Stomach (tissue), 9 donors: ENCODE results near the gene SEMA5B. TPM values are rescaled to one million over a fixed set of nuclear protein-coding genes. Genes with fewer than 3 reads are reported as not detected.

Experiments
- DNase-seq, 2 donors: peaks; one replicate each; pipeline versions ENCODE4 v3.0.0 to v3.0.0-alpha.2; 2013 to 2019
- H3K27ac ChIP-seq, 5 donors: fragments of 200-600 bp in 4 of 5; sonication (generic) in 4 of 5; one replicate each; pipeline ENCODE4 v1.5.1; 2013 to 2019; ENCODE audit warnings: mild to moderate bottlenecking in 1 of 5, moderate library complexity in 1 of 5
- H3K27me3 ChIP-seq, 3 donors: fragments of 200-600 bp; sonication (generic); one replicate each; pipeline ENCODE4 v1.5.1; 2017 to 2019; ENCODE audit warnings: mixed run types in 1 of 3
- H3K36me3 ChIP-seq, 4 donors: fragments of 200-600 bp; sonication (generic); 1 replicate in 3 of 4; 2 replicates in 1 of 4; pipeline ENCODE4 v1.5.1; 2016 to 2019
- H3K4me1 ChIP-seq, 4 donors: fragments of 200-600 bp; sonication (generic); one replicate each; pipeline ENCODE4 v1.5.1; 2016 to 2019
- H3K4me3 ChIP-seq, 4 donors: fragments of 200-600 bp; sonication (generic) in 3 of 4; one replicate each; pipeline ENCODE4 v1.5.1; 2016 to 2019; ENCODE audit warnings: mild to moderate bottlenecking in 1 of 4
- H3K9me3 ChIP-seq, 4 donors: fragments of 200-600 bp; sonication (generic); one replicate each; pipeline ENCODE4 v1.5.1; 2016 to 2019
- CTCF ChIP-seq, 7 experiments: fragments of 450-650 bp in 4 of 7; fragments of 200-600 bp in 3 of 7; sonication (generic) in 3 of 7; IDR thresholded peaks; one replicate each; pipeline ENCODE4 v1.5.1; 2016 to 2019; ENCODE audit warnings: antibody characterized with exemption in 7 of 7, control low read depth in 2 of 7, mild to moderate bottlenecking in 1 of 7
- EP300 ChIP-seq: sonication (generic); formaldehyde crosslinking; IDR thresholded peaks from one replicate; pipeline ENCODE4 v1.6.1; 2017; ENCODE audit warnings: antibody characterized with exemption
- POLR2A ChIP-seq, 4 donors: fragments of 450-650 bp; IDR thresholded peaks; one replicate each; pipeline ENCODE4 v1.6.1; 2016; ENCODE audit warnings: antibody characterized with exemption in 4 of 4, control low read depth in 2 of 4, mild to moderate bottlenecking in 1 of 4, moderate library complexity in 1 of 4
- POLR2AphosphoS5 ChIP-seq, 3 donors: sonication (generic); formaldehyde crosslinking; IDR thresholded peaks; one replicate each; pipeline ENCODE4 v1.6.1; 2016; ENCODE audit warnings: antibody characterized with exemption in 3 of 3
- WGBS, 5 donors: extraction: QIAGEN DNeasy Blood & Tissue Kit in 3 of 5; methylation state at CpG; one replicate each; pipeline versions ENCODE4 v1.1.5 to v1.1.7; 2013 to 2018; 5-methylcytosine and 5-hydroxymethylcytosine counted together
- intact Hi-C: fragments of 100-400 bp; cut with DNase I; formaldehyde crosslinking; loops from one replicate; pipeline ENCODE4 v1.15.1; 2023; ENCODE audit warnings: low total_unique reads
- polyA plus RNA-seq, 3 donors: library from polyadenylated mRNA; stranded (reverse); fragments of 200-250 nt; gene quantifications; one replicate each; pipeline ENCODE4 v1.2.3, GENCODE V29; 2013
- total RNA-seq, 5 donors: library from RNA; depleted of rRNA; stranded (reverse); fragments of >200 nt; gene quantifications; one replicate each; pipeline versions ENCODE4 v1.1.0 to v1.2.3, GENCODE V29; 2014 to 2016
- donor health status: healthy with polysubstance abuse.
- donor health status: Bipolar disorder and iron deficiency.
- donor health status: healthy.

Gene SEMA5B
- total and polyA plus RNA-seq, 8 donors, result 0.15 to 27.2 (median 1.0) TPM; not detected in 2

GRCh38 chr3:123019161-123019560 lies 8.4 kb downstream of the SEMA5B start:
- Histone ChIP-seq H3K4me1 (no peaks in the 10 kb centered on the region), H3K36me3 (no peaks in the 10 kb centered on the region), H3K27me3 (peaks cover 0 to 28% (median 0%) of the 10 kb centered on the region in 3 donors), H3K9me3 (no peaks in the 10 kb centered on the region), H3K4me3 (no peak overlapping the region), H3K27ac (no peak overlapping the region)
- intact Hi-C loops, result no loop called here
- 73 to 88% (median 82%) methylated on average over 3 of the region's 3 CpGs for WGBS, 5 donors
- no peak for TF ChIP-seq EP300
- TF ChIP-seq POLR2AphosphoS5 (IDR thresholded peaks at IDR 0.05), result no peak
- TF ChIP-seq POLR2A (IDR thresholded peaks at IDR 0.05), result no peak
- TF ChIP-seq CTCF (IDR thresholded peaks at IDR 0.05), result no peak
- DNase-seq, result no peak

GRCh38 chr3:123018683-123019082 lies 8.9 kb downstream of the SEMA5B start:
- DNase-seq, result no peak
- 42 to 66% (median 61%) methylated on average over 1 of the region's 1 CpG for WGBS, 5 donors
- no peaks in the 10 kb centered on the region for H3K9me3 ChIP-seq
- H3K4me3 ChIP-seq, result no peak overlapping the region
- H3K27ac ChIP-seq, result no peak overlapping the region
- H3K27me3 ChIP-seq, result peaks cover 0 to 23% (median 0%) of the 10 kb centered on the region in 3 donors
- intact Hi-C loops, result no loop called here
- H3K4me1 ChIP-seq, result no peaks in the 10 kb centered on the region
- TF ChIP-seq POLR2A (IDR thresholded peaks at IDR 0.05), result no peak
- no peak for TF ChIP-seq EP300
- no peak for TF ChIP-seq CTCF (IDR thresholded peaks at IDR 0.05)
- no peak for TF ChIP-seq POLR2AphosphoS5 (IDR thresholded peaks at IDR 0.05)
- no peaks in the 10 kb centered on the region for H3K36me3 ChIP-seq

GRCh38 chr3:123015596-123015995 lies 12.0 kb downstream of the SEMA5B start:
- TF ChIP-seq EP300 (no peak), POLR2AphosphoS5 (IDR thresholded peaks at IDR 0.05) (no peak)
- H3K4me3 ChIP-seq, result no peak overlapping the region
- WGBS, 5 donors, result 72 to 93% (median 84%) methylated on average over 4 of the region's 4 CpGs
- intact Hi-C loops, result no loop called here
- DNase-seq, result no peak
- H3K4me1 ChIP-seq, result no peaks in the 10 kb centered on the region
- no peaks in the 10 kb centered on the region for H3K36me3 ChIP-seq
- H3K9me3 ChIP-seq, result no peaks in the 10 kb centered on the region
- no peak overlapping the region for H3K27ac ChIP-seq
- H3K27me3 ChIP-seq, result peaks cover 0 to 6% (median 0%) of the 10 kb centered on the region in 3 donors

GRCh38 chr3:123013876-123014275 lies 13.7 kb downstream of the SEMA5B start:
- Histone ChIP-seq H3K9me3 (no peaks in the 10 kb centered on the region), H3K27me3 (peaks cover 0 to 10% (median 0%) of the 10 kb centered on the region in 3 donors), H3K4me3 (no peak overlapping the region), H3K4me1 (no peaks in the 10 kb centered on the region), H3K36me3 (no peaks in the 10 kb centered on the region), H3K27ac (no peak overlapping the region)
- intact Hi-C loops, result no loop called here
- no peak for DNase-seq
- TF ChIP-seq CTCF (IDR thresholded peaks at IDR 0.05), result no peak
- TF ChIP-seq EP300, result no peak
- no peak for TF ChIP-seq POLR2AphosphoS5 (IDR thresholded peaks at IDR 0.05)
- no peak for TF ChIP-seq POLR2A (IDR thresholded peaks at IDR 0.05)
- 64 to 72% (median 68%) methylated on average over 6 of the region's 6 CpGs for WGBS, 5 donors

- 85 to 100% (median 95%) methylated on average over 1 of the region's 1 CpG for WGBS, 5 donors
- Histone ChIP-seq H3K4me1 (no peaks in the 10 kb centered on the region), H3K4me3 (no peak overlapping the region), H3K9me3 (no peaks in the 10 kb centered on the region), H3K36me3 (no peaks in the 10 kb centered on the region), H3K27ac (no peak overlapping the region), H3K27me3 (peaks cover 0 to 8% (median 3%) of the 10 kb centered on the region in 3 donors)
- no peak for DNase-seq
- intact Hi-C loops, result no loop called here
- no peak for TF ChIP-seq CTCF (IDR thresholded peaks at IDR 0.05)
- no peak for TF ChIP-seq POLR2A (IDR thresholded peaks at IDR 0.05)
- TF ChIP-seq POLR2AphosphoS5 (IDR thresholded peaks at IDR 0.05), result no peak
- no peak for TF ChIP-seq EP300
These were observed 14.9 kb downstream of the SEMA5B start for GRCh38 chr3:123012652-123013051.
